Fibroblast of lung (primary cell): Measurements from ENCODE around the gene DZANK1.

Source experiments
- CTCF ChIP-seq, 2 donors: IDR thresholded peaks in 1 of 2; conservative IDR thresholded peaks in 1 of 2; 1 replicate in 1 of 2; 2 replicates in 1 of 2; pipeline ENCODE4 v1.5.1; 2011 to 2012; ENCODE audit warnings: low read length in 2 of 2, control low read depth in 1 of 2, inconsistent platforms in 1 of 2, low read depth in 1 of 2, mild to moderate bottlenecking in 1 of 2
- EZH2 ChIP-seq: IDR thresholded peaks from 2 replicates; pipeline ENCODE4 v1.5.1; 2012; ENCODE audit warnings: low read length, control low read depth, mild to moderate bottlenecking; ENCODE audit errors: missing control alignments

GRCh38 chr20:18404172-18404571 is 62.7 kb downstream of the DZANK1 start:
- no peak for TF ChIP-seq CTCF (conservative IDR thresholded peaks at IDR 0.05 in 1 of 2, IDR thresholded peaks at IDR 0.05 in 1 of 2; ENCODE audit: low read depth in 1 of 2, low read length in 2 of 2)
- TF ChIP-seq EZH2 = no peak
